NCI-H510A treated with DMSO at 0.1 percent for 48 hours (cell line): Measurements from ENCODE around the gene KRTAP10-4.
"Not testable (repeated sequence)": the region's sequence is repeated elsewhere in the genome, so short reads cannot be mapped to it uniquely, and the experiment has no call there.

Source experiments
- DNase-seq: peaks from one replicate; lab custom pipeline; 2025; lab: John Stamatoyannopoulos, UW

Gene KRTAP10-4

DNA sequence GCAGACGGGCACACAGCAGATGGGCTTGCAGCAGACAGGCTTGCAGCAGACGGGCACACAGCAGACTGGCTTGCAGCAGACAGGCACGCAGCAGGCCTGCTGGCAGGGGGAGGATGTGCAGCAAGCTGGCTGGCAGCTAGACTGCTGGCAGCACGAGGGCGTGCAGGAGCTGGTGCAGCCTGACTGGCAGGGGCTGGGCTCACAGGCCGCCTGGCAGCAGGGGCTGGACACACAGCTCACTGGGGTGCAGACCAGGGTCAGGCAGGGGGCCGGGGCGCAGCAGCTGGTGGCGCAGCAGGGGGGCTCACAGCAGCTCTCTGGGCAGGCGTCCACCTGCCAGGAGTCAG, 15.2 kb upstream of the KRTAP10-4 start:
- not testable (repeated sequence) for DNase-seq

DNA sequence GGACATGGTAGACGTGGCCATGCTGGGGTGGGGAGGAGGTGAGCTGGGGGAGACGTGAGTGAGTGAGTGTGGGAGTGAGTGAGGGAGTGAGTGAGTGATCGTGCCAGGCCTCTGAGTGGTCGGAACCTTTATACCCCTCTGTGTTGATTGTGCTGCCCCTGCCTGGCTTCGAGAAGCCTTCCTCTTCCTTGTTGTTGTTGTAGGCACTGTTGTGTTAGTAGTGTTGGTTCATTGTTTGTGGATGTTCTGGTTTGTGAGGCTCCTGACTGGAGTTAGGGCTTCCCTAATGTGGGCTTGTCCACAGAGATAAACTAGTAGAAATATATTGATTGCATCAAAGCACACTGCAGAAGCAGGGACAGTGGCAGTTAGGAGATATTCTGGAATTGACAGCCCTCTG, 14.8 kb upstream of the KRTAP10-4 start, which contains the start of gene KRTAP10-3:
Gene KRTAP10-3 (minus strand): TSS at position 101 of the 400 bp plus-strand sequence. CDS start 80 bp downstream, at position 21.
- DNase-seq = no peak

DNA sequence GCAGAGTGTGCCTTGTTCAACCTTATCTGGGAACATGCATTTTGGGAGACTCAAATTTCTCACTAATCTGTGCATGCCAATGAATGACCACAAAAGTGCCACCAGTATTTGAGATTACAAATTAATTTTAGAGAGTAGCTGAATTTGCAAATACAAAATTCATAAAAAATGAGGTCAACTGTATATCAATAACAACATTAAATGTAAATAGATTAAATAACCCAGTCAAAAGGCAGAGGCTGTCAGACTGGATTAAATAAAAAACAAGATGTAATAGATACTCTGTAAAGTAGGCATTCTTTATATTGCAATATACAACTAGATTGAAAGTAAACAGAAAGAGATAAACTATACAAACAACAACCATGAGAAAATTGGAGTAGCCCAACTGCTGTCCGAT, 9.4 kb upstream of the KRTAP10-4 start:
- DNase-seq = no peak

- no peak for DNase-seq
Observed at GRCh38 chr21:44564886-44565598, 8.5 kb upstream of the KRTAP10-4 start.

GRCh38 chr21:44566403-44566802, 7.1 kb upstream of the KRTAP10-4 start:
- no peak for DNase-seq

DNA sequence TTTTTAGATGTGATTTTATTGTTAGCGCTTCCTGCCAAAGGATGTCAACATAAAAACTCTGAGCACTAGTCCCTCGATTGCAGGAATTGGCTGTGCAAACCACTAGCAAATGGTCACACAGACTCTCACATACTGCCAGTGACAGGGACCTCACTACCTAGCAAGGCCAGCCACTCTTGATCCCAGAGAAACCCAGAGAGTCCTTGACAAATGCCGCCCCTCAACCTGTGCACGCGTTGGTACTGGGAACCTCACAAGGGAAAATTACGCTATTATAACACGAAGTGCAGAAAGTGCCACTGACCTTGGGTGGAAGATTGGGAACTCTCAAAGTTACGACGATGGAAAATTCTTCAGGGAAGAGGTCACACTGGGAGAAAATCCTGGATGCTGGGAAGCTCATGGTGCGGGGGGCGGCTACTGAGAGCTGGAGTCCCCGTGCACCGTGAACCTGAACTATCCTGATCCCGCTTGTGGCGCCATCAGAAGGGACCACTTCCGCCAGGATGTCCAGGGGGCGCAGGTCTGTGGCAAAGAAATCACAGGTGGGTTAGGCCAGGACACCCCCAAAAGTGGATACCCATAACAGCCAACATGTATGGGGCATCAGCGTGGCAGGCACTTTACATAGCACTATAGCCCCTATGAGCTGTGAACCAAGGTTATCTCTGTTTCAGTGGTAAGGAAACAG, 5.9 kb upstream of the KRTAP10-4 start:
- DNase-seq = no peak

DNA sequence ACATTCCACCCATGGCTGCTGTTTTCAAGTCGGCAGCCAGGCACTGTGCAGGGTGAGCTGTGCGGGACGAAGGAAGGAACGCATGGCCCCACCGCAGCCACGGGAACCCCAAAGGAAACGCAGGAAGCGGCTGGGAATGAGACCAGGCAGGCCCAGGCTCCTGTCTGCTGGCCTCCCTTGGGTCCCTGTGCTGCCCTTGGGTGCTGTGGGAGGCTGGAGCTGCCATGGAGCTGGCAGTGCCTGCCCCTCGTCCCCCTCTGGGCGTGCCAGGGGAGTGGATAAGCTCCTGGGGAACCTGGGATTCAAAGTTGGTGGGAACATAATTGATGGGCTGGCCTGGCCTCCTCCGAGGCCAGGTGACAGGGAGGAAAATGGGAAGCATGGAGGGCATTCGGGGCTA, 5.3 kb upstream of the KRTAP10-4 start:
- no peak for DNase-seq

- DNase-seq = no peak
Observed at GRCh38 chr21:44568667-44569556, 4.6 kb upstream of the KRTAP10-4 start.

DNA sequence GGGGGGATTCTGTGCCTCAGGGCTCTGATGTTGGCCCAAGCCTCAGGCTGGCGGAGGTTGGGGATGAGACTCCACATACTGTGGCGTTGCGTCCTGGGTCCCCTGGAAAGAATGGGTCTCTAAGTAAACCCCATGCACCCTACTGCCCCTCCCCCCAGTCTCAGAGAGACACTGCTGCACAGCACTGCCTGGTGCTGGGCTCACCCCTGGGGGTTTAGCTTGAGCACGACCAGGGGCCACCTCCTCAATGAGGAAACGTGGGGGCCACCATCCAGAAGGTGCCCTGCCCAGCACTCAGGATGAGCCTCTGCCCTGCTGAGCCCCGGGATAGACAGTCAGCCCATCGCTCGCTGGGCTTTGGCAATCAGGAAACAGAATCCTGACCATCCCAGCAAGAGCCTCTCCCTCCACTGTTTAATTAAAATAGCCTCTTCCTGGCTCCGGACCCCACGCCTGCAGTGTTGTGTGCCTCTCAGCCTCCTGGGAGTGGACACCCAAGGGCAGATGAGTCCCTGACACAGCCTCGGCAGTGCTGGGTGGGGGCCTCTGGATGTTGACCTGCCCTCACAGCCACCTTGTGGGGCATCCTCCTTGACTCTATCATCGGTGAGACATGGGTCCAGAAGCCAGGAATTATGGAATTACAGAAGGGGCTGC, 3.5 kb upstream of the KRTAP10-4 start:
- DNase-seq = no peak

DNA sequence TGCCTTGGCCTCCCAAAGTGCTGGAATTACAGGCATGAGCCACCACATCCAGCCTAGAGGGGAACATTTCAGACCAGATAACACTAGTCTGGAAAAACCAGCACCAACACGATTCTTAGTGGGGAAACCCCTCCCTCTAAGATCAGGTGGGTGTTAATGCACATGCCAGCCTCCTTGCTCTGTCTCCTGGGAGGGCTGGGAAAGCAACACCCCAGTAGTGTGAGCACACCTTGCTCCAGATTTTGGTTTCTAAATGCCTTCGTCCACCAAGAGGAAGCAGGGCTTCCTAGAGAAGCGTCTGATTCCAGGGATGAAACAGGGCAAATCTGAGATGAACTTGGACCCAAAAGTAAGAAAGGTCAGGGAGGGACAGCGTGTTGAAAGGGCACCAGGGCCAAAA, 2.2 kb upstream of the KRTAP10-4 start:
- no peak for DNase-seq

GRCh38 chr21:44571844-44572782, 1.4 kb upstream of the KRTAP10-4 start:
- no peak for DNase-seq

DNA sequence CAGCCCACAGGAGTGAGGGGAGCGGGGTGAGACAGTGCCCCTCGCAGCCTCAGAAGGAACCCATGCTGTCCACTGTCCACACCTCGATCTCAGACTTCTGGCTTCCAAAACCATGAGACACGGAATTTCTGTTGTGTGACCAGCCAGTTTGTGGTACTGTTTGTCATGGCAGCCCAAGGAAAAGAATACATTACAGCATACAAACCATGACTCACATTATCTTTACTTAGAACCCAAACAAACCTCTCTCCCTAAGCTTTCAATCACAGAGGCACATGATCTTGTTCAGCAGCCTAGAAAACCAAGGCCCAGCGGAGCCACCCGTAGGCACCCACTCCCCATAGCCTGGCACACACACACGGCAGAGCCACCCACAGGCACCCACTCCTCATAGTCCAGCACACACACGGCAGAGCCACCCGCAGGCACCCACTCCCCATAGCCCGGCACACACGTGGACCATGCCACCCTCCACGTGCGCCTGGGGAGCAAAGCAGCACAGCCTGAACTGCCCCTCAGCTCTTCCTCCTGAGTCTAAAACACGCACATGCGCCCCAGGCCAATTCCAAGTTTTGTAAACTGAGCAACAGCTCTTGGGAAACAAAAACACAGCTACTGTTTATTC, 458 bp upstream of the KRTAP10-4 start:
- no peak for DNase-seq

- no peak for DNase-seq
Observed at GRCh38 chr21:44574457-44575306, 1.2 kb downstream of the KRTAP10-4 start.

DNA sequence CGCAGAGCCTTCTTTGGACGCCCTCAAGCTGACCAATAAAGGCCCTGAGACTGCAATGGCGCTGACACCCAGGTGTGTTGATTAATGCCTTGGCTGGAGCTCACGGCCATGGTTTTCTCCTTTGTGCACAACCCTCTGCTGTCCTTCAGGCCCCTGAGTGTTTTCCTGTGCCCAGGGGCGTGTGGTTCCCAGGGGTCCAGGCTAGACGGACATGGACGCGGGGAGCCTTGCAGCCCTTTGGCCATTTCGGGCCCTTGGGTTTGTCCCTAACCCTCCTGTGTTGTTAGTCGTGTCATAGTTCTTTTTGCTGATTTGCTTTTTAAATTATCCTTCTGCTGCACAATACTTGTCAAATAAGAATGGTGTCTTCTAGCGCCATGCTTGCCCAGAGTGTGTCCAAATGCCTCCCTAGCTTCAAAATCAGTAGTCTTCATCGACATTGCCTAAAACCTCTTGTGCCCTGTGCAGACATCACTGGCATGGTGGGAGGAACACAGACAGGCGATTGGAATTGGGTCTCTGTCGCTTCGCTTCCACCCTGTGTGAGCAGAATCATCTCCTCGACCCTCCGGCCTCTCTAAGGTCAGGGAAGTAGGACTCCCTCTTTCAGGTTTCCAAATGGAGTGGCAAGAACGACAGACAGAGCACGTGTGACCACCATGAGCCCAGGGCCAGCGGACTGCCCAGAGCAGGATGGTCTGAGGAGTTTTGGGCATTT, 1.9 kb downstream of the KRTAP10-4 start:
- DNase-seq = no peak

- DNase-seq = no peak
Observed at GRCh38 chr21:44576025-44576420, 2.5 kb downstream of the KRTAP10-4 start.

DNA sequence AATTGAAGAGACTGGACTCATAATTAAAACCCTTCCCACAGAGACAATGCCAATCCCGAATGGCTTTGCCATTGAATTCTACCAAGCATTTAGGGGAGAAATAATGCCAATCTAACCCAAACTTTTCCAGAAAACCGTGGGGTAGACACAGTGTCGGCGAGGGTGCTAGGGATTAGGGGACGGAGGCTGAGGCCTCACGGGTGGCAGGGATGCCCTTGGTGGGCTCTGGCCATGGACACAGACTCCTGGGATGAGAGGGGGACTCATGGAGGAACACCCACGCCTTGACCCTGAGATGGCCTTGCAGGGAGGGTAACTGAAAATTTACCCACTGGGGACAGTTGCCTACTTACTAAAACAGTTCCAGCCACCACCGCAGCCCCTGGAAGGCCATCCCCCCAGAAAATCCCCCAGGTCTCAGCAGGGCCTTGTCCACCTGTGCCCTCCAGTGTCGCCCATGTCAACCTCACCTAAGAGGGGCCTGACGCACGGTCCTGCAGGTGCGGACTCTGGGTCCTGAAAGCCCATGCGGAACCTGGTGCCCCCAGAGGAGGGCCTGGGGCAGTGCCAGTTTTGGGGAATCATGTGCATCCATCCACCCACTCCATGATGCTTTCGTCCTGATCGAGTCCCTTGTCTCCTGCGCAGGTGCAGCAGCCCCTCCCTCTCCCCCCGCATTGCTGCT, 5.0 kb downstream of the KRTAP10-4 start:
- DNase-seq = no peak

GRCh38 chr21:44579056-44579832, 5.7 kb downstream of the KRTAP10-4 start:
- no peak for DNase-seq

- no peak for DNase-seq
Observed at GRCh38 chr21:44579833-44580144, 6.3 kb downstream of the KRTAP10-4 start.
